Muscle layer of duodenum (tissue), 2 donors: ENCODE data around the gene FABP1.

Experiments used
- H3K27ac ChIP-seq: one replicate; pipeline ENCODE4 v1.7.0; 2013; ENCODE audit warnings: mild to moderate bottlenecking, low read length
- H3K27me3 ChIP-seq: one replicate; pipeline ENCODE4 v1.7.0; 2013; ENCODE audit warnings: low read depth, mild to moderate bottlenecking, control low read depth, low read length
- H3K36me3 ChIP-seq, 2 donors: one replicate each; pipeline ENCODE4 v1.7.0; 2013; ENCODE audit warnings: low read length in 2 of 2, control low read depth in 1 of 2, mild to moderate bottlenecking in 1 of 2; ENCODE audit not compliant: insufficient read depth in 2 of 2, control insufficient read depth in 1 of 2
- H3K4me1 ChIP-seq, 2 donors: one replicate each; pipeline ENCODE4 v1.7.0; 2013; ENCODE audit warnings: low read length in 2 of 2, mild to moderate bottlenecking in 2 of 2, control low read depth in 1 of 2, moderate library complexity in 1 of 2; ENCODE audit not compliant: insufficient read depth in 2 of 2, control insufficient read depth in 1 of 2
- H3K4me3 ChIP-seq, 2 donors: one replicate each; pipeline ENCODE4 v1.7.0; 2013; ENCODE audit warnings: low read length in 2 of 2, low read depth in 1 of 2, mild to moderate bottlenecking in 1 of 2
- H3K9me3 ChIP-seq, 2 donors: one replicate each; pipeline ENCODE4 v1.7.0; 2013; ENCODE audit warnings: low read length in 2 of 2, control low read depth in 1 of 2, mild to moderate bottlenecking in 1 of 2; ENCODE audit not compliant: control insufficient read depth in 1 of 2
- donor health status: healthy.

FABP1 gene

GRCh38 chr2:88127888-88128653, at the start of gene FABP1:
Gene FABP1 (minus strand): TSS chr2:88128062. CDS start chr2:88128017, 45 bp downstream.
- Histone ChIP-seq H3K27me3 (no peaks in the 10 kb centered on the region), H3K4me3 (peak within 1 kb of the TSS in 1 of 2 donors; percentile 45), H3K27ac (peak within 1 kb of the TSS; percentile 76), H3K9me3 (no peaks in the 10 kb centered on the region), H3K36me3 (no peaks in the 10 kb centered on the region), H3K4me1 (no peaks in the 10 kb centered on the region)

GRCh38 chr2:88177556-88177955, 49.7 kb upstream of the FABP1 start:
- Histone ChIP-seq H3K27me3 (no peaks in the 10 kb centered on the region), H3K4me3 (no peak overlapping the region), H3K4me1 (no peaks in the 10 kb centered on the region), H3K27ac (no peak overlapping the region), H3K36me3 (peaks cover 8 to 21% of the 10 kb centered on the region in 2 donors), H3K9me3 (no peaks in the 10 kb centered on the region)

DNA sequence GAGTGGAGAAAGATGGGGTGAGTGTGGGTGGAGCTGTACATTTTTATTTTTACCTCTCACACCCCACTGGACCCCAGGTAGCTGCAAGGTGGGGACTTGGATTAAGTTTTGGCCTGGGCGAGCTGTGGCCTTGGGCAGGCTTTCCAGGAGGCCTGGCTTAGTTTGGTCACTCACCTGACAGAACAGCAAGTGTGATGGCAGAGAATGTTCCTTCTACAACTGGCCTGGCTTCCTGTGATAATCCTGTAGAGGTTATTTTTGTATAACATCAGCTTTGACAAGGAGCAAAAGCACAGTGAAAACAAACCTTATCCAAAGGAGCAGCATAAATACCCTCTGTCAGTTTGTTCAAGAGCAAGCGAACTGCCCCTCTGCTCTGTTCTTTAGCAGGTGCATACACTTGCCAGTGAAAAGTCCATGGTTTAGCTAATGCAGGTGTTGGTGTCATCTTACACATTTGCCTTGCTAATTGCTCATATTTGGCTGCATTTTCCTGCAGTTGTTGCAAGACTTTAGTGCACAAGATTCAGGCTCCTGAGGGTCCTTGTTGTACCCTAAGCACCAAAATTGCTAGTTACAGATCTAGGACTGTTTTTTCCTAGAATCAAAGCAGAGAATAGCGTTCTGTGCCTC, 48.6 kb upstream of the FABP1 start:
- peaks cover under 1 to 4% of the 10 kb centered on the region in 2 donors for H3K4me1 ChIP-seq
- H3K4me3 ChIP-seq, result no peak overlapping the region
- H3K9me3 ChIP-seq, result no peaks in the 10 kb centered on the region
- no peaks in the 10 kb centered on the region for H3K27me3 ChIP-seq
- no peak overlapping the region for H3K27ac ChIP-seq
- peaks cover 5 to 20% of the 10 kb centered on the region in 2 donors for H3K36me3 ChIP-seq

DNA sequence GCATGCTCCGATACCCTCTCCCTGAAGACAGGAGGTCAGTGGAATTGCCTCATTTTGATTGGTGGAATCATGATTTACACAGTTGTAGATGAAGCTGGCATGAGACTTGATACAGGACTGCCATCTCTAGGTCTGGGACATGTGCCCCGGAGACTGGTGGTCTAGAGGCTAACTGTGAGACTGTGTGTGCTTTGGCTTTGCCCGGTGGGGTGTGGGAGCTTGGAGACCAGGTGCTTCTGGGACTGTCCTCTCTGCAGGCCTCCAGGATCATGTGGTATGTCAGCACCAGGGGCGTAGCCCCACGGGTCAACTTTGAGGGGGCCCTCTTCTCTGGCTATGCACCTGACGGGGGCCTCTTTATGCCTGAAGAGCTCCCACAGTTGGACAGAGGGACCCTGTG, 45.0 kb upstream of the FABP1 start:
- no peaks in the 10 kb centered on the region for H3K27me3 ChIP-seq
- H3K4me1 ChIP-seq, result peaks cover 7 to 10% of the 10 kb centered on the region in 2 donors
- H3K9me3 ChIP-seq, result no peaks in the 10 kb centered on the region
- H3K4me3 ChIP-seq, result no peak overlapping the region
- H3K36me3 ChIP-seq, result peaks cover 4 to 5% of the 10 kb centered on the region in 2 donors
- H3K27ac ChIP-seq, result no peak overlapping the region

DNA sequence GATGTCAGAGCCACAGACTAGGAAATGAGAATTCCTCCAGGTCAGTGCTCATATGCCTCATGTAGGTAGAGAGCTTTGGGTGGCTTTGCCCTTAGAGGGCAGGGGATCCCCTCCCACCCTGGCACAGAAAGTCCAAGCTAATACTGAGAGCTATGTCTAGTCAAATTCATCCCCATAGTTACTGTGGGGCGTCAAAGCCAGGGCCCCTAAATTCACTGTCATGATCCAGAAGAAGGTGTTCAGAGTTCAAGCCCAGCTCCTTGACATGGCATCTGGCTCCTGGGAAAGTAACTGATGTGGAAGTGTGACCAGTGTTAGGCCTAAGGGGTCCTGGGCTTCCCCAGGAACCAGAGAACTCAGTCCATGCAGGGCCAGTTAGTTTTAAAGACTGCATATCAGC, 44.1 kb upstream of the FABP1 start:
- H3K27ac ChIP-seq, result no peak overlapping the region
- H3K9me3 ChIP-seq, result no peaks in the 10 kb centered on the region
- no peaks in the 10 kb centered on the region for H3K27me3 ChIP-seq
- no peak overlapping the region for H3K4me3 ChIP-seq
- H3K4me1 ChIP-seq, result peaks cover 7 to 10% of the 10 kb centered on the region in 2 donors
- H3K36me3 ChIP-seq, result peaks cover 4 to 5% of the 10 kb centered on the region in 2 donors

- H3K27me3 ChIP-seq, result no peaks in the 10 kb centered on the region
- H3K27ac ChIP-seq, result peak overlapping the region; percentile 78
- H3K4me1 ChIP-seq, result peaks cover 7 to 16% of the 10 kb centered on the region in 2 donors
- no peaks in the 10 kb centered on the region for H3K9me3 ChIP-seq
- peak overlapping the region; percentile 69 to 77 for H3K4me3 ChIP-seq
- peaks cover 4 to 5% of the 10 kb centered on the region in 2 donors for H3K36me3 ChIP-seq
Measured at GRCh38 chr2:88170472-88170892, 42.6 kb upstream of the FABP1 start.

DNA sequence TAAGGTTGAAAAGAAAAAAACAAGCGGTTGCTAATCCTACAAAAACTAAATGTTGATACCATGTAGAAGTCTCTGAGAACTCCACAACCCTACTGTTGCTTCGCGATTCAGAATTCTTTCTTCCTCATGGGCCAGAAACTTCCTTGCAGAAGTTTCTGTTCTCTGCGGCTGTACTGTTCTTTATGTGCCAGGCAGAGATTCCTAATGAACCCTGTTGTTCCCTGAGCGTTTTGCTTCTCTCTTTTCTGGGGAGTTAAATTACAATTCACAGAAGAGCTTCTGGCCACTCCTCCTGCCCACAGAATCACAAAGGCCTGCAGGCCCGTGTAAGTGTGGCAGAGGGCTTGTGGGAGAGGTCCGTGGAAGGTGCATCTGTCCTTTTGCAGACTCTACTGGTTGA, 40.5 kb upstream of the FABP1 start:
- Histone ChIP-seq H3K4me1 (peaks cover 11 to 16% of the 10 kb centered on the region in 2 donors), H3K27me3 (no peaks in the 10 kb centered on the region), H3K36me3 (no peaks in the 10 kb centered on the region), H3K27ac (peak overlapping the region; percentile 39), H3K4me3 (no peak overlapping the region), H3K9me3 (no peaks in the 10 kb centered on the region)

DNA sequence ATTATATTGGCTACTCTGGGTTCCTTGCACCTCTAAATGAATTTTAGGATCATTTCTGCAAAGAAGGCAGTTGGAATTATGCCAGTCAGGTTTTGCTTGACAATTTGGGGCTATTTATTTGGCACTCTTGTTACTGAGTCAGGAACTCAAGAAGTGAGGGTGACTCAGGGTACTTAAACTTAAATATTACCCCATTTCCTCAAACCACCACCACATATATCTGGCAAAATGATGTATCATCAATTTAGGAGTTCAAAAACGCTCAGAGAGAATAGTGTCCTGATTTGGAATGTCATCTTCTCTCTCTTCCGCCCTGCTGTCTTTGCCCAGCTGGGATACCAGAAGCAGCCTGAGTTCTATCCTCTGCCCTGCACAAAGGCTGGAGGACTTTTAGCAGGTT, 39.9 kb upstream of the FABP1 start:
- Histone ChIP-seq H3K27me3 (no peaks in the 10 kb centered on the region), H3K9me3 (no peaks in the 10 kb centered on the region), H3K4me3 (no peak overlapping the region), H3K27ac (no peak overlapping the region), H3K4me1 (peaks cover 11 to 16% of the 10 kb centered on the region in 2 donors), H3K36me3 (no peaks in the 10 kb centered on the region)

GRCh38 chr2:88165332-88166003, 37.6 kb upstream of the FABP1 start:
- H3K4me1 ChIP-seq, result peaks cover 4 to 6% of the 10 kb centered on the region in 2 donors
- peak overlapping the region; percentile 65 for H3K27ac ChIP-seq
- no peaks in the 10 kb centered on the region for H3K27me3 ChIP-seq
- H3K36me3 ChIP-seq, result no peaks in the 10 kb centered on the region
- no peaks in the 10 kb centered on the region for H3K9me3 ChIP-seq
- peak overlapping the region in 1 of 2 donors; percentile 6 for H3K4me3 ChIP-seq

GRCh38 chr2:88161446-88162244, 33.8 kb upstream of the FABP1 start:
- peaks cover 4% of the 10 kb centered on the region in 2 donors for H3K4me1 ChIP-seq
- no peaks in the 10 kb centered on the region for H3K9me3 ChIP-seq
- H3K36me3 ChIP-seq, result no peaks in the 10 kb centered on the region
- no peaks in the 10 kb centered on the region for H3K27me3 ChIP-seq
- no peak overlapping the region for H3K4me3 ChIP-seq
- no peak overlapping the region for H3K27ac ChIP-seq

DNA sequence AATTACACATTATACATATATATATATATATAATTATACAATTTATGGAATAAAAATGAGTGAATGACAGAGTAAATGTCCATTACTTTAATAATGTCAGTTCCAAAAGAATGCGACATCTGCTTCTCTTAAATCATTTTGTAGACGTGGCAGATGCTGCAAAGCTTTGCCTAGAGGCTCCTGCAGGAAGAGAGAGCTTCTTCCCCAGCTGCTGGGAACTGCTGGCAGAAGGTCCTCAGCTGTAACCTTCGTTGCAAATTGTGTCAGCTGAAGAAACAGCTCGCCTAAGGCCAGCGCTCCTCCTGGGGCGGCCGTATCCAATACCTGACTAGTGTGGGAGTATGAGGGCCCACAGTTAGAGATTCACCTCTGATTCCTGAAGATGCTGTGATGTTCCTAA, 32.7 kb upstream of the FABP1 start:
- no peak overlapping the region for H3K4me3 ChIP-seq

More for the DNA sequence above, 32.7 kb upstream of the FABP1 start:
- no peak overlapping the region for H3K27ac ChIP-seq
- H3K36me3 ChIP-seq, result no peaks in the 10 kb centered on the region
- no peaks in the 10 kb centered on the region for H3K9me3 ChIP-seq
- no peaks in the 10 kb centered on the region for H3K27me3 ChIP-seq
- H3K4me1 ChIP-seq, result peaks cover 0 to 4% of the 10 kb centered on the region in 2 donors
